Measurements from ENCODE around the gene CDHR3.

The CDHR3 gene

DNA sequence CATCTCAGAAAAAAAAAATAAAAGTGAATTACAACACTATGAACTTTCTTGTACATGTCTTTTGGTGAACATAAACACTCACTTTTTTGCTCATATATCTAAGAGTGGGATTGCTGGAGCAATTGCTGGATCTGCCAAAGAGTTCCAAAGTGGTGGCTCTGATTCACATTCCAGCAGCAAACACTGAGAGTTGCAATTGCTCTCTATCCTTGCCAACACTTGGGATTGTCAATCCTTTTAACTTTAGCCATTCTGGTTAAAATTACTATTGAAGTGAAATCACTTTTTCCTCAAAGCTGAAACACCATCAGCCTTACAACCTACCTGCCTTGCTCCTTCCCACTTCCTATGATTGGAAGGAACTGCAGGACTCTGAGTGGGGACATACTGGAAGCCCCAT is 70.7 kb downstream of the CDHR3 start (continued):
- TF ChIP-seq, protein P1, sequence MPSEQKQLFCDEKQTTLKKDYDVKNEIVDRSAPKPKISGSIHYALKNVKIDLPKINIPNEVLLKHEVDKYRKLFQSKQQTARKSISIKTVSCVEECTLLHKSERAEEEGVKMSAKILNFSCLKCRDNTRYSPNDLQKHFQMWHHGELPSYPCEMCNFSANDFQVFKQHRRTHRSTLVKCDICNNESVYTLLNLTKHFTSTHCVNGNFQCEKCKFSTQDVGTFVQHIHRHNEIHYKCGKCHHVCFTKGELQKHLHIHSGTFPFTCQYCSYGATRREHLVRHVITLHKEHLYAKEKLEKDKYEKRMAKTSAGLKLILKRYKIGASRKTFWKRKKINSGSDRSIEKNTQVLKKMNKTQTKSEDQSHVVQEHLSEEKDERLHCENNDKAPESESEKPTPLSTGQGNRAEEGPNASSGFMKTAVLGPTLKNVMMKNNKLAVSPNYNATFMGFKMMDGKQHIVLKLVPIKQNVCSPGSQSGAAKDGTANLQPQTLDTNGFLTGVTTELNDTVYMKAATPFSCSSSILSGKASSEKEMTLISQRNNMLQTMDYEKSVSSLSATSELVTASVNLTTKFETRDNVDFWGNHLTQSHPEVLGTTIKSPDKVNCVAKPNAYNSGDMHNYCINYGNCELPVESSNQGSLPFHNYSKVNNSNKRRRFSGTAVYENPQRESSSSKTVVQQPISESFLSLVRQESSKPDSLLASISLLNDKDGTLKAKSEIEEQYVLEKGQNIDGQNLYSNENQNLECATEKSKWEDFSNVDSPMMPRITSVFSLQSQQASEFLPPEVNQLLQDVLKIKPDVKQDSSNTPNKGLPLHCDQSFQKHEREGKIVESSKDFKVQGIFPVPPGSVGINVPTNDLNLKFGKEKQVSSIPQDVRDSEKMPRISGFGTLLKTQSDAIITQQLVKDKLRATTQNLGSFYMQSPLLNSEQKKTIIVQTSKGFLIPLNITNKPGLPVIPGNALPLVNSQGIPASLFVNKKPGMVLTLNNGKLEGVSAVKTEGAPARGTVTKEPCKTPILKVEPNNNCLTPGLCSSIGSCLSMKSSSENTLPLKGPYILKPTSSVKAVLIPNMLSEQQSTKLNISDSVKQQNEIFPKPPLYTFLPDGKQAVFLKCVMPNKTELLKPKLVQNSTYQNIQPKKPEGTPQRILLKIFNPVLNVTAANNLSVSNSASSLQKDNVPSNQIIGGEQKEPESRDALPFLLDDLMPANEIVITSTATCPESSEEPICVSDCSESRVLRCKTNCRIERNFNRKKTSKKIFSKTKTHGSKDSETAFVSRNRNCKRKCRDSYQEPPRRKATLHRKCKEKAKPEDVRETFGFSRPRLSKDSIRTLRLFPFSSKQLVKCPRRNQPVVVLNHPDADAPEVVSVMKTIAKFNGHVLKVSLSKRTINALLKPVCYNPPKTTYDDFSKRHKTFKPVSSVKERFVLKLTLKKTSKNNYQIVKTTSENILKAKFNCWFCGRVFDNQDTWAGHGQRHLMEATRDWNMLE (tag by site-specific recombination; conservative IDR thresholded peaks at IDR 0.05; ENCODE audit: low read depth) = no peak

DNA sequence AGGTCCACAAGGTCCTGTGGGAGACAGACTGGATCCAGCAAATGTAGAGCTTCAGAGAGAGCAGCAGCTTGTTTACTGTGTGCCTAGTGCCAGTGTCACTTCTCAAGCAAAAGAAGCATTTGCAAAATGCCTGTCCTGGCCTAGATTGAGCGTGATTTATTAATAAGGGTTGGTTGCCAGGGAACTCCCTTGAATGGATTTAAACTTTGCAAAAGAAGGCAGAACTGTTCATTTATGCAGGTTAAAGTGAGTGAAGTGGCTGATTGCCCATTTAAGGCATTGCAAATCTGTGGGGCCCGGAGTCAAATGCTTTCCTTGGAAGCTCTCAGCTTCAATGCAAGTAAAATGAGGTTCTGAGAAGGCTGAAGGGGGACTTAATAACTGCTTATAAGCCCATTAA is 71.3 kb downstream of the CDHR3 start:
- no peak overlapping the region for H3K27ac ChIP-seq (ENCODE audit: extremely low read depth, low read depth, low read length)
- POLR2A ChIA-PET = no interaction called here
- H3K36me3 ChIP-seq (ENCODE audit: control insufficient read depth in 2 of 2, insufficient read depth in 1 of 2, low read length in 2 of 2) = no peaks in the 10 kb centered on the region
- no peak overlapping the region for H3K4me3 ChIP-seq (ENCODE audit: low read depth, low read length)
- no peaks in the 10 kb centered on the region for H3K9me3 ChIP-seq (ENCODE audit: control insufficient read depth, insufficient read depth, low read depth, low read length)
- TF ChIP-seq ZNF133 (tag by site-specific recombination; IDR thresholded peaks at IDR 0.05) = no peak
- TF ChIP-seq ZNF548 (tag by site-specific recombination; IDR thresholded peaks at IDR 0.05) = no peak
- no peak for TF ChIP-seq GLIS1 (tag by site-specific recombination; IDR thresholded peaks at IDR 0.05)
- TF ChIP-seq, protein P2, sequence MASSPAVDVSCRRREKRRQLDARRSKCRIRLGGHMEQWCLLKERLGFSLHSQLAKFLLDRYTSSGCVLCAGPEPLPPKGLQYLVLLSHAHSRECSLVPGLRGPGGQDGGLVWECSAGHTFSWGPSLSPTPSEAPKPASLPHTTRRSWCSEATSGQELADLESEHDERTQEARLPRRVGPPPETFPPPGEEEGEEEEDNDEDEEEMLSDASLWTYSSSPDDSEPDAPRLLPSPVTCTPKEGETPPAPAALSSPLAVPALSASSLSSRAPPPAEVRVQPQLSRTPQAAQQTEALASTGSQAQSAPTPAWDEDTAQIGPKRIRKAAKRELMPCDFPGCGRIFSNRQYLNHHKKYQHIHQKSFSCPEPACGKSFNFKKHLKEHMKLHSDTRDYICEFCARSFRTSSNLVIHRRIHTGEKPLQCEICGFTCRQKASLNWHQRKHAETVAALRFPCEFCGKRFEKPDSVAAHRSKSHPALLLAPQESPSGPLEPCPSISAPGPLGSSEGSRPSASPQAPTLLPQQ (tag by site-specific recombination; IDR thresholded peaks at IDR 0.05) = peak; percentile 58; the same call in 1 of the 2 replicates
- no peaks in the 10 kb centered on the region for H3K4me1 ChIP-seq (ENCODE audit: control insufficient read depth, insufficient read depth, low read length)
- CTCF ChIA-PET = interaction anchor here (0.6 to 1.0 kb wide), 3 partner anchors 20 to 274 kb away, joined by 3 read pairs; no protein-coding TSS in a partner anchor

DNA sequence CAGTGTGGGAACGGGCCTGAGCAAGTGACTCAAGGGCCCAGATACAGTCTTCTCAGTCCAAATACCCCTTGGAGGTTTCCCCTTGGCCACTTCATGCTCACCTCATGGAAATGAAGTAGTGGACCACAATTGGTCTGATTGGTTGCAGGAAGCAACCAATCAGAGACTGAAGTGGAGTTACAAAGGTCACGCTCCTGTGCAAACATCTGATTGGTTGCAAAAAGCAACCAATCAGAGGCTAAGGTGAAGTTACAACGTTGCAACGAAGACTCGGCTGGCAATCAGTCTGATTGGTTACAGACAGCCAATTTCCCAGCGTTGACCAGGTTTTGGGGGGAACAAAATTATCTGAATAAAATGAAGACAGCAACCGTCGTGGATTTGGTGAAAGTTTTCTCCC is 72.5 kb downstream of the CDHR3 start:
- Histone ChIP-seq H3K4me1 (ENCODE audit: control insufficient read depth, insufficient read depth, low read length) (no peaks in the 10 kb centered on the region), H3K4me3 (ENCODE audit: low read depth, low read length) (no peak overlapping the region), H3K9me3 (ENCODE audit: control insufficient read depth, insufficient read depth, low read depth, low read length) (no peaks in the 10 kb centered on the region), H3K36me3 (ENCODE audit: control insufficient read depth in 2 of 2, insufficient read depth in 1 of 2, low read length in 2 of 2) (no peaks in the 10 kb centered on the region), H3K27ac (ENCODE audit: extremely low read depth, low read depth, low read length) (no peak overlapping the region)
- POLR2A ChIA-PET = no interaction called here
- CTCF ChIA-PET = interaction anchor here (0.6 to 1.3 kb wide), 3 partner anchors 132 to 275 kb away, joined by 3 to 4 read pairs (median 3); no protein-coding TSS in a partner anchor
- TF ChIP-seq, protein P3, sequence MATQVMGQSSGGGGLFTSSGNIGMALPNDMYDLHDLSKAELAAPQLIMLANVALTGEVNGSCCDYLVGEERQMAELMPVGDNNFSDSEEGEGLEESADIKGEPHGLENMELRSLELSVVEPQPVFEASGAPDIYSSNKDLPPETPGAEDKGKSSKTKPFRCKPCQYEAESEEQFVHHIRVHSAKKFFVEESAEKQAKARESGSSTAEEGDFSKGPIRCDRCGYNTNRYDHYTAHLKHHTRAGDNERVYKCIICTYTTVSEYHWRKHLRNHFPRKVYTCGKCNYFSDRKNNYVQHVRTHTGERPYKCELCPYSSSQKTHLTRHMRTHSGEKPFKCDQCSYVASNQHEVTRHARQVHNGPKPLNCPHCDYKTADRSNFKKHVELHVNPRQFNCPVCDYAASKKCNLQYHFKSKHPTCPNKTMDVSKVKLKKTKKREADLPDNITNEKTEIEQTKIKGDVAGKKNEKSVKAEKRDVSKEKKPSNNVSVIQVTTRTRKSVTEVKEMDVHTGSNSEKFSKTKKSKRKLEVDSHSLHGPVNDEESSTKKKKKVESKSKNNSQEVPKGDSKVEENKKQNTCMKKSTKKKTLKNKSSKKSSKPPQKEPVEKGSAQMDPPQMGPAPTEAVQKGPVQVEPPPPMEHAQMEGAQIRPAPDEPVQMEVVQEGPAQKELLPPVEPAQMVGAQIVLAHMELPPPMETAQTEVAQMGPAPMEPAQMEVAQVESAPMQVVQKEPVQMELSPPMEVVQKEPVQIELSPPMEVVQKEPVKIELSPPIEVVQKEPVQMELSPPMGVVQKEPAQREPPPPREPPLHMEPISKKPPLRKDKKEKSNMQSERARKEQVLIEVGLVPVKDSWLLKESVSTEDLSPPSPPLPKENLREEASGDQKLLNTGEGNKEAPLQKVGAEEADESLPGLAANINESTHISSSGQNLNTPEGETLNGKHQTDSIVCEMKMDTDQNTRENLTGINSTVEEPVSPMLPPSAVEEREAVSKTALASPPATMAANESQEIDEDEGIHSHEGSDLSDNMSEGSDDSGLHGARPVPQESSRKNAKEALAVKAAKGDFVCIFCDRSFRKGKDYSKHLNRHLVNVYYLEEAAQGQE (tag by site-specific recombination; IDR thresholded peaks at IDR 0.05) = no peak
- TF ChIP-seq, protein P4, sequence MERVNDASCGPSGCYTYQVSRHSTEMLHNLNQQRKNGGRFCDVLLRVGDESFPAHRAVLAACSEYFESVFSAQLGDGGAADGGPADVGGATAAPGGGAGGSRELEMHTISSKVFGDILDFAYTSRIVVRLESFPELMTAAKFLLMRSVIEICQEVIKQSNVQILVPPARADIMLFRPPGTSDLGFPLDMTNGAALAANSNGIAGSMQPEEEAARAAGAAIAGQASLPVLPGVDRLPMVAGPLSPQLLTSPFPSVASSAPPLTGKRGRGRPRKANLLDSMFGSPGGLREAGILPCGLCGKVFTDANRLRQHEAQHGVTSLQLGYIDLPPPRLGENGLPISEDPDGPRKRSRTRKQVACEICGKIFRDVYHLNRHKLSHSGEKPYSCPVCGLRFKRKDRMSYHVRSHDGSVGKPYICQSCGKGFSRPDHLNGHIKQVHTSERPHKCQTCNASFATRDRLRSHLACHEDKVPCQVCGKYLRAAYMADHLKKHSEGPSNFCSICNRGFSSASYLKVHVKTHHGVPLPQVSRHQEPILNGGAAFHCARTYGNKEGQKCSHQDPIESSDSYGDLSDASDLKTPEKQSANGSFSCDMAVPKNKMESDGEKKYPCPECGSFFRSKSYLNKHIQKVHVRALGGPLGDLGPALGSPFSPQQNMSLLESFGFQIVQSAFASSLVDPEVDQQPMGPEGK (tag by site-specific recombination; IDR thresholded peaks at IDR 0.05) = no peak
- TF ChIP-seq ZNF629 (tag by site-specific recombination; IDR thresholded peaks at IDR 0.05) (no peak), ZNF366 (tag by site-specific recombination; conservative IDR thresholded peaks at IDR 0.05) (no peak), SALL2 (tag by site-specific recombination; IDR thresholded peaks at IDR 0.05; ENCODE audit: borderline replicate concordance) (no peak), ZNF473 (tag by site-specific recombination; IDR thresholded peaks at IDR 0.05) (no peak), ZNF211 (tag by site-specific recombination; IDR thresholded peaks at IDR 0.05; ENCODE audit: low read depth) (no peak), ZNF121 (tag by site-specific recombination; IDR thresholded peaks at IDR 0.05) (no peak), ZNF140 (tag by site-specific recombination; IDR thresholded peaks at IDR 0.05) (no peak)
- TF ChIP-seq, protein P5, sequence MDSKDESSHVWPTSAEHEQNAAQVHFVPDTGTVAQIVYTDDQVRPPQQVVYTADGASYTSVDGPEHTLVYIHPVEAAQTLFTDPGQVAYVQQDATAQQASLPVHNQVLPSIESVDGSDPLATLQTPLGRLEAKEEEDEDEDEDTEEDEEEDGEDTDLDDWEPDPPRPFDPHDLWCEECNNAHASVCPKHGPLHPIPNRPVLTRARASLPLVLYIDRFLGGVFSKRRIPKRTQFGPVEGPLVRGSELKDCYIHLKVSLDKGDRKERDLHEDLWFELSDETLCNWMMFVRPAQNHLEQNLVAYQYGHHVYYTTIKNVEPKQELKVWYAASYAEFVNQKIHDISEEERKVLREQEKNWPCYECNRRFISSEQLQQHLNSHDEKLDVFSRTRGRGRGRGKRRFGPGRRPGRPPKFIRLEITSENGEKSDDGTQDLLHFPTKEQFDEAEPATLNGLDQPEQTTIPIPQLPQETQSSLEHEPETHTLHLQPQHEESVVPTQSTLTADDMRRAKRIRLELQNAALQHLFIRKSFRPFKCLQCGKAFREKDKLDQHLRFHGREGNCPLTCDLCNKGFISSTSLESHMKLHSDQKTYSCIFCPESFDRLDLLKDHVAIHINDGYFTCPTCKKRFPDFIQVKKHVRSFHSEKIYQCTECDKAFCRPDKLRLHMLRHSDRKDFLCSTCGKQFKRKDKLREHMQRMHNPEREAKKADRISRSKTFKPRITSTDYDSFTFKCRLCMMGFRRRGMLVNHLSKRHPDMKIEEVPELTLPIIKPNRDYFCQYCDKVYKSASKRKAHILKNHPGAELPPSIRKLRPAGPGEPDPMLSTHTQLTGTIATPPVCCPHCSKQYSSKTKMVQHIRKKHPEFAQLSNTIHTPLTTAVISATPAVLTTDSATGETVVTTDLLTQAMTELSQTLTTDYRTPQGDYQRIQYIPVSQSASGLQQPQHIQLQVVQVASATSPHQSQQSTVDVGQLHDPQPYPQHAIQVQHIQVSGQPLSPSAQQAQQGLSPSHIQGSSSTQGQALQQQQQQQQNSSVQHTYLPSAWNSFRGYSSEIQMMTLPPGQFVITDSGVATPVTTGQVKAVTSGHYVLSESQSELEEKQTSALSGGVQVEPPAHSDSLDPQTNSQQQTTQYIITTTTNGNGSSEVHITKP (tag by site-specific recombination; IDR thresholded peaks at IDR 0.05) = no peak

All from HEK293 (cell line).